ENCODE measurements around the gene ATXN7L1.

DNA sequence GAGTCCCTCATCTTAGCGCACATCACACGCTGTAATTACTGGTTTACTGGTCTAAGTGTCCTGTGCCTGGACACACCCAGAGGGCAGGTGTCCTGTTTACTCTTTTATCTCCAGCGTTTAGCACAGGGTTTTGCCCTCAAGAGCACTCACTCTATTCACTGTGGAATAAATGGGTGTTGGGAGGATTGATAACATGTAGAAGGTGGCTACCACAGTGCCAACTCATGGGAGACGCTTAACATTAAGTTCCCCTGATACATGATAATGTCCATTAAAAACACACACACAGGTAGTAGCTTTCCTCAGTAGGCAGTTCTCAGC, 199.0 kb downstream of the ATXN7L1 start:
- TF ChIP-seq, protein P1, sequence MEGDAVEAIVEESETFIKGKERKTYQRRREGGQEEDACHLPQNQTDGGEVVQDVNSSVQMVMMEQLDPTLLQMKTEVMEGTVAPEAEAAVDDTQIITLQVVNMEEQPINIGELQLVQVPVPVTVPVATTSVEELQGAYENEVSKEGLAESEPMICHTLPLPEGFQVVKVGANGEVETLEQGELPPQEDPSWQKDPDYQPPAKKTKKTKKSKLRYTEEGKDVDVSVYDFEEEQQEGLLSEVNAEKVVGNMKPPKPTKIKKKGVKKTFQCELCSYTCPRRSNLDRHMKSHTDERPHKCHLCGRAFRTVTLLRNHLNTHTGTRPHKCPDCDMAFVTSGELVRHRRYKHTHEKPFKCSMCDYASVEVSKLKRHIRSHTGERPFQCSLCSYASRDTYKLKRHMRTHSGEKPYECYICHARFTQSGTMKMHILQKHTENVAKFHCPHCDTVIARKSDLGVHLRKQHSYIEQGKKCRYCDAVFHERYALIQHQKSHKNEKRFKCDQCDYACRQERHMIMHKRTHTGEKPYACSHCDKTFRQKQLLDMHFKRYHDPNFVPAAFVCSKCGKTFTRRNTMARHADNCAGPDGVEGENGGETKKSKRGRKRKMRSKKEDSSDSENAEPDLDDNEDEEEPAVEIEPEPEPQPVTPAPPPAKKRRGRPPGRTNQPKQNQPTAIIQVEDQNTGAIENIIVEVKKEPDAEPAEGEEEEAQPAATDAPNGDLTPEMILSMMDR (IDR thresholded peaks at IDR 0.05) = no peak
- TF ChIP-seq POLR2AphosphoS5 (IDR thresholded peaks at IDR 0.05) (no peak), POLR2A (IDR thresholded peaks at IDR 0.05) (no peak), EP300 (IDR thresholded peaks at IDR 0.05) (no peak)

Data from gastroesophageal sphincter (tissue), 3 donors.